Chondrocyte (in vitro differentiated cells): Measurements from ENCODE around the gene TTBK1. TPM values are rescaled to one million over a fixed set of nuclear protein-coding genes. Genes with fewer than 3 reads are reported as not detected.
A peak's percentile ranks its signal among the peaks of the same experiment; 100 is the strongest.

Source experiments
- DNase-seq: peaks from one replicate; pipeline ENCODE4 v3.0.0; 2021; ENCODE audit warnings: mixed read lengths, low spot score
- H3K27ac Mint-ChIP-seq: one replicate; pipeline ENCODE4 v1.8.0; 2021; ENCODE audit warnings: mild to moderate bottlenecking, moderate library complexity, mixed read lengths; ENCODE audit not compliant: unreplicated experiment
- H3K27me3 Mint-ChIP-seq: 2 replicates; pipeline ENCODE4 v1.8.0; 2021; ENCODE audit warnings: low read depth, mixed read lengths
- H3K36me3 Mint-ChIP-seq: 2 replicates; pipeline ENCODE4 v1.8.0; 2021; ENCODE audit warnings: low read depth, mixed read lengths
- H3K4me1 Mint-ChIP-seq: 2 replicates; pipeline ENCODE4 v1.8.0; 2021; ENCODE audit warnings: low read depth, mild to moderate bottlenecking, mixed read lengths
- H3K4me3 Mint-ChIP-seq: one replicate; pipeline ENCODE4 v1.8.0; 2021; ENCODE audit warnings: mild to moderate bottlenecking, moderate library complexity, mixed read lengths; ENCODE audit not compliant: unreplicated experiment
- H3K9me3 Mint-ChIP-seq: 2 replicates; pipeline ENCODE4 v1.8.0; 2021; ENCODE audit warnings: low read depth, mixed read lengths
- total RNA-seq: library from RNA; stranded (reverse); gene quantifications from 3 replicates; pipeline ENCODE4 v1.2.1, GENCODE V29; 2021
- TF ChIP-seq, protein P1 (sequence below): fragments of 200-600 bp; sonication (generic); IDR thresholded peaks from 2 replicates; pipeline ENCODE4 v1.5.0; 2021; ENCODE audit warnings: antibody characterized with exemption, mild to moderate bottlenecking, moderate library complexity

The TTBK1 gene
- total RNA-seq, 1 donor from 2014 or later, result 0.07 TPM

DNA sequence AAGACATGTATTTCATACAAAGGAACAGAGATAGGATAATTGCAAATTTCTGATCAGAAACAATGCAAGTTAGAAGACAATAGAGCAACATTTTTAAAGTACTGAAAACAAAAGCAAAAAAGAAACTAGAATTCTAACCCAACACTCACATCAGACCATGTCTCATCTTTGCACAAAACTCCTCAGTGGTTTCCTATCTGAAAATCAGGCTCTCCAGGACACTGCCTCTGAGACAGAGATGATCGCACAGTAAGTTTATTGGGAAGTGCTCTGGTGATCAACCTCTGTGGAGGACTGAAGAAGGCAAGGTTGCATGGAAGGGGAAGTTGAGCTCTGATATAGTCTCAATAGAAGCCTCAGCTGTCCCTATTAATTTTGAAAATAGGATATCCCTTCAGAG, 2.3 kb upstream of the TTBK1 start:
- Mint-ChIP-seq H3K9me3 (peaks cover 6% of the 10 kb centered on the region), H3K27ac (no peak overlapping the region), H3K36me3 (peaks cover 9% of the 10 kb centered on the region), H3K27me3 (peaks cover 45% of the 10 kb centered on the region), H3K4me3 (no peak overlapping the region), H3K4me1 (no peaks in the 10 kb centered on the region)
- TF ChIP-seq, protein P1, sequence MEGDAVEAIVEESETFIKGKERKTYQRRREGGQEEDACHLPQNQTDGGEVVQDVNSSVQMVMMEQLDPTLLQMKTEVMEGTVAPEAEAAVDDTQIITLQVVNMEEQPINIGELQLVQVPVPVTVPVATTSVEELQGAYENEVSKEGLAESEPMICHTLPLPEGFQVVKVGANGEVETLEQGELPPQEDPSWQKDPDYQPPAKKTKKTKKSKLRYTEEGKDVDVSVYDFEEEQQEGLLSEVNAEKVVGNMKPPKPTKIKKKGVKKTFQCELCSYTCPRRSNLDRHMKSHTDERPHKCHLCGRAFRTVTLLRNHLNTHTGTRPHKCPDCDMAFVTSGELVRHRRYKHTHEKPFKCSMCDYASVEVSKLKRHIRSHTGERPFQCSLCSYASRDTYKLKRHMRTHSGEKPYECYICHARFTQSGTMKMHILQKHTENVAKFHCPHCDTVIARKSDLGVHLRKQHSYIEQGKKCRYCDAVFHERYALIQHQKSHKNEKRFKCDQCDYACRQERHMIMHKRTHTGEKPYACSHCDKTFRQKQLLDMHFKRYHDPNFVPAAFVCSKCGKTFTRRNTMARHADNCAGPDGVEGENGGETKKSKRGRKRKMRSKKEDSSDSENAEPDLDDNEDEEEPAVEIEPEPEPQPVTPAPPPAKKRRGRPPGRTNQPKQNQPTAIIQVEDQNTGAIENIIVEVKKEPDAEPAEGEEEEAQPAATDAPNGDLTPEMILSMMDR, result no peak
- DNase-seq, result no peak

DNA sequence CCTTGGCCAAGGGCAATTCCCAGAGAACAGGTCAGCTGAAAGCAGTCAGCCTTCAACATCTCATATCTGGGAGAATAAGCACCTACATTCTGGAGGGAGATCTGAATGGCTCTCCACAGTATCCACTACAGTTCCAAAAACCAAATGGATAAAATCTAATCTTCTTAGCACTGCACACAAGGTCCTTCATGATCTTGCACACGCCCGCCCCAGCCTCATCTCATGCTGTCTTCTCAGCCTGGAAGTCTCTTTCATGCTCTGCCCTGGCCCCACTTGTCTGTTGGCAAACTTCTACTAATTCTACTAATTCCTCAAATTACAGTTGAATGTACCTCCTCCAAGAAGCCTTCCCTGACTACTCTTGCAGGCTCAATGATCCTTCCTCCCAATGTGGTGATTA, 1.8 kb upstream of the TTBK1 start:
- DNase-seq, result no peak
- peaks cover 9% of the 10 kb centered on the region for H3K36me3 Mint-ChIP-seq
- peaks cover 6% of the 10 kb centered on the region for H3K9me3 Mint-ChIP-seq
- TF ChIP-seq, protein P1, result no peak
- peaks cover 42% of the 10 kb centered on the region for H3K27me3 Mint-ChIP-seq
- no peak overlapping the region for H3K4me3 Mint-ChIP-seq
- no peak overlapping the region for H3K27ac Mint-ChIP-seq
- peaks cover under 1% of the 10 kb centered on the region for H3K4me1 Mint-ChIP-seq

- H3K27me3 Mint-ChIP-seq, result peaks cover 32% of the 10 kb centered on the region
- TF ChIP-seq, protein P1, result no peak
- H3K36me3 Mint-ChIP-seq, result peaks cover 9% of the 10 kb centered on the region
- H3K27ac Mint-ChIP-seq, result no peak overlapping the region
- peaks cover 6% of the 10 kb centered on the region for H3K9me3 Mint-ChIP-seq
- peaks cover 12% of the 10 kb centered on the region for H3K4me1 Mint-ChIP-seq
- DNase-seq, result no peak
- no peak overlapping the region for H3K4me3 Mint-ChIP-seq
Observed at GRCh38 chr6:43243664-43244321, 512 bp downstream of the TTBK1 start.

GRCh38 chr6:43246301-43247113, 3.2 kb downstream of the TTBK1 start:
- Mint-ChIP-seq H3K36me3 (peaks cover 2% of the 10 kb centered on the region), H3K27me3 (peaks cover 18% of the 10 kb centered on the region), H3K4me1 (peaks cover 19% of the 10 kb centered on the region), H3K4me3 (peak overlapping the region; percentile 68), H3K27ac (no peak overlapping the region), H3K9me3 (no peaks in the 10 kb centered on the region)
- DNase-seq, result no peak
- TF ChIP-seq, protein P1, result no peak

GRCh38 chr6:43247114-43247999, 4.1 kb downstream of the TTBK1 start:
- Mint-ChIP-seq H3K9me3 (no peaks in the 10 kb centered on the region), H3K4me3 (peak overlapping the region; percentile 68), H3K27me3 (peaks cover 11% of the 10 kb centered on the region), H3K4me1 (peaks cover 23% of the 10 kb centered on the region), H3K27ac (no peak overlapping the region), H3K36me3 (no peaks in the 10 kb centered on the region)
- TF ChIP-seq, protein P1, result peak; percentile 17
- no peak for DNase-seq
